Activated B cell treated with CpG ODN at 0.5 μM for 24 hours (primary cell): ENCODE measurements around the gene AOPEP. TPM values are rescaled to one million over a fixed set of nuclear protein-coding genes. Genes with fewer than 3 reads are reported as not detected.

ENCODE experiments used
- ATAC-seq: fragments of 200-7000 bp; cut with Tn5 transposase; one replicate; pipeline ENCODE4 v1.10.0; 2021; ENCODE audit warnings: low read depth, mild to moderate bottlenecking, moderate library complexity
- CTCF ChIA-PET: fragments of 350-600 bp; sonication (Branson Sonifier 250); formaldehyde crosslinking; loops from one replicate; lab custom pipeline; 2021; ENCODE audit warnings: antibody characterized with exemption; lab: Charles Lee
- POLR2A ChIA-PET: fragments of 350-600 bp; sonication (Branson Sonifier 250); formaldehyde crosslinking; loops from one replicate; lab custom pipeline; 2021; ENCODE audit warnings: antibody characterized with exemption; lab: Charles Lee
- DNase-seq: peaks from one replicate; pipeline ENCODE4 v3.0.0; 2022
- H3K27ac Mint-ChIP-seq: one replicate; pipeline ENCODE4 v1.8.0; 2020; ENCODE audit warnings: mixed read lengths
- H3K27me3 Mint-ChIP-seq: one replicate; pipeline ENCODE4 v1.8.0; 2021; ENCODE audit warnings: mixed read lengths
- H3K36me3 Mint-ChIP-seq: one replicate; pipeline ENCODE4 v1.8.0; 2021; ENCODE audit warnings: low read depth, mixed read lengths
- H3K4me1 Mint-ChIP-seq: one replicate; pipeline ENCODE4 v1.8.0; 2021; ENCODE audit warnings: mixed read lengths
- H3K4me3 Mint-ChIP-seq: one replicate; pipeline ENCODE4 v1.8.0; 2020; ENCODE audit warnings: mild to moderate bottlenecking, mixed read lengths
- H3K9me3 Mint-ChIP-seq: one replicate; pipeline ENCODE4 v1.8.0; 2020; ENCODE audit warnings: mixed read lengths
- CTCF ChIP-seq: fragments of 200-600 bp; IDR thresholded peaks from one replicate; pipeline ENCODE4 v1.8.0; 2022; ENCODE audit warnings: antibody characterized with exemption, mild to moderate bottlenecking
- intact Hi-C: fragments of 100-400 bp; cut with micrococcal nuclease; formaldehyde crosslinking; loops from one replicate; pipeline ENCODE4 v1.15.1; 2024
- total RNA-seq: library from RNA; stranded (reverse); gene quantifications from 2 replicates; pipeline ENCODE4 v1.2.3, GENCODE V29; 2022

Gene AOPEP
- total RNA-seq, 1 donor from 2014 or later, result 20.4 TPM

DNA sequence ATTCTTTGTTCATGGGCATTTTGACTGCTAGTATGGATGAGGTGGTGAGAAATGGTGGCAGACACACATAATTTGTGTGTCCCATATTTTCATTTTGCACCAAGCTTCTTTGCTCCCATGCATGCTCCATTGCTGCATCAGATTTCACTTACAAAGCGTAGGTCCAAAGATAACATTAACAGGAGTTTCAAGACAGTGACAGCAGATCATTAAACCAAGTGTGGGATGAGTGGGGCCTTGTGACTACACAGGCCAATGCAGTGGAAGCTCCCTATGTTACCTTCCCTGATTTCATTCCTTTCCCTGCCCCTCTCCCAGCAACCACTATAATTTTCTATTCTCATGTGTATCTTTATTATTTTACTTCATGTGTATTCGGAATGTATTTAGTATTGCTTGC lies 142.0 kb downstream of the AOPEP start:
- H3K9me3 Mint-ChIP-seq, result no peaks in the 10 kb centered on the region
- no peak overlapping the region for H3K4me3 Mint-ChIP-seq
- no peak overlapping the region for H3K27ac Mint-ChIP-seq
- intact Hi-C loops, result no loop called here
- DNase-seq (no peak), ATAC-seq (no peak)
- no peaks in the 10 kb centered on the region for H3K36me3 Mint-ChIP-seq
- no peak for TF ChIP-seq CTCF
- POLR2A ChIA-PET, result no interaction called here
- CTCF ChIA-PET, result no interaction called here
- no peaks in the 10 kb centered on the region for H3K27me3 Mint-ChIP-seq
- H3K4me1 Mint-ChIP-seq, result peaks cover 12% of the 10 kb centered on the region

DNA sequence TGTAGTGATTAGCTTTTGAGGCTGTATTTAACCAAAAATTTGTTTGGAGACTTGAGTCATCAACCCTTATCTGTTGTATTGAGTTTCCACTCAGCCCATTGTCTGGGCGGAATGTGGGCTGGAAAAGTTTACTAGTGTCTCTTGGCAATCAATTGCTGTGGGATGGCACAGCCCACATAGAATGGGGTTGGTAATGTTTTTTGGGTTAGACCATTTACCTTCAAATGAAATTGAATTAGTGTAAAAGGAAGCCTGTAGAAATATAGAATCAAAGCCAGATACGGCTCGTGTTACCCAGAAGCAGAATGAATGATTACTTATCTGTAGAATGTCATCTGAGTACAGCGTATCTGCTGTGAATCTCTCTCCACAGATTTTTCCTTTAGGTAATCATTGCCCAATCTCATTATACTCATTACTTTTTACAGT lies 142.9 kb downstream of the AOPEP start:
- Mint-ChIP-seq H3K36me3 (no peaks in the 10 kb centered on the region), H3K27me3 (no peaks in the 10 kb centered on the region), H3K9me3 (no peaks in the 10 kb centered on the region), H3K4me1 (peaks cover 6% of the 10 kb centered on the region), H3K27ac (no peak overlapping the region), H3K4me3 (no peak overlapping the region)
- no peak for ATAC-seq
- CTCF ChIA-PET, result no interaction called here
- no peak for TF ChIP-seq CTCF
- intact Hi-C loops, result no loop called here
- no peak for DNase-seq
- POLR2A ChIA-PET, result no interaction called here

- no peak overlapping the region for H3K4me3 Mint-ChIP-seq
- H3K27ac Mint-ChIP-seq, result no peak overlapping the region
- no peak for ATAC-seq
Observed at GRCh38 chr9:94870465-94870792, 143.9 kb downstream of the AOPEP start.

DNA sequence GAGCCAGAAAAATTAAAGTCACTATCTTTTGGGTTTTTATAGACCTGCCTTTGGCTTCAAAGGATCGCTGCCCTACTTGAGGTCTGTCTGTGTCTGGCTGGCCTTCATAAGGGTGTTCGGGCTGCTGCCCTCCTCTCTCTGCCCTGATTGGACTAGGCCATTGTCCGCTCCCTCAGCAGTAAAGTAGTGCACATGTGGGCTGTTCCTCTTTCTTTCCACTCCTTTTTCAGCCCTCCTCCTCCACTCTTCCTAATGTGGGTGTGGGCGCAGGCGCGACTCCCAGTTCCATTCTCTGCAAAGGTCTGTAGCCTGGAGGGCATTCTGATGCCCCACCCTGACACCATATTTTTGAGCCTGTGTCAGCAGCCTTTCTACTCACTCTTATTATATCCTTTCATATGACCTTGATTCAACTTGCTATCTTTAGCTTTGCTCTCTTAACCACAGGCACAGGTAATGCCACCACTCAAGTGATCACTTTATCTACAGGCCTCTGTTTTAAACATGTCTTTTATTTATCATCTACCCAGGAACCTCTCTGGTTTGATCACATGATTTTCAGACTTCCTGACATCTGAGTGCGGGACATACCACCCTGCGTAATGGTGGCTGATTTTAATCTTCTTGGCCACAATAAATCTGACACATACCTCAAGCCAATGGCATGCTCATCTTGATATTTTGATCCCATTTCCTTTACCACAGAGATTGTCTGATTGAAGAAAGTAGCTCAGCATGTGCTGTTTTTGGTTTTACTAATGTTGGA lies 144.5 kb downstream of the AOPEP start:
- TF ChIP-seq CTCF, result no peak
- Mint-ChIP-seq H3K27me3 (no peaks in the 10 kb centered on the region), H3K4me3 (no peak overlapping the region), H3K9me3 (no peaks in the 10 kb centered on the region), H3K4me1 (peaks cover 14% of the 10 kb centered on the region), H3K36me3 (no peaks in the 10 kb centered on the region), H3K27ac (no peak overlapping the region)
- DNase-seq, result no peak
- intact Hi-C loops, result no loop called here
- POLR2A ChIA-PET, result no interaction called here
- CTCF ChIA-PET, result no interaction called here
- ATAC-seq, result no peak

More at GRCh38 chr9:94870465-94870792, 143.9 kb downstream of the AOPEP start:
- Mint-ChIP-seq H3K27me3 (no peaks in the 10 kb centered on the region), H3K36me3 (no peaks in the 10 kb centered on the region), H3K4me1 (peaks cover 9% of the 10 kb centered on the region), H3K9me3 (no peaks in the 10 kb centered on the region)
- ChIA-PET POLR2A (interaction anchor here (0.7 kb wide), 1 partner anchor 105 kb away, joined by 7 read pairs; no protein-coding TSS in a partner anchor), CTCF (no interaction called here)
- no peak for TF ChIP-seq CTCF
- intact Hi-C loops, result no loop called here
- no peak for DNase-seq

DNA sequence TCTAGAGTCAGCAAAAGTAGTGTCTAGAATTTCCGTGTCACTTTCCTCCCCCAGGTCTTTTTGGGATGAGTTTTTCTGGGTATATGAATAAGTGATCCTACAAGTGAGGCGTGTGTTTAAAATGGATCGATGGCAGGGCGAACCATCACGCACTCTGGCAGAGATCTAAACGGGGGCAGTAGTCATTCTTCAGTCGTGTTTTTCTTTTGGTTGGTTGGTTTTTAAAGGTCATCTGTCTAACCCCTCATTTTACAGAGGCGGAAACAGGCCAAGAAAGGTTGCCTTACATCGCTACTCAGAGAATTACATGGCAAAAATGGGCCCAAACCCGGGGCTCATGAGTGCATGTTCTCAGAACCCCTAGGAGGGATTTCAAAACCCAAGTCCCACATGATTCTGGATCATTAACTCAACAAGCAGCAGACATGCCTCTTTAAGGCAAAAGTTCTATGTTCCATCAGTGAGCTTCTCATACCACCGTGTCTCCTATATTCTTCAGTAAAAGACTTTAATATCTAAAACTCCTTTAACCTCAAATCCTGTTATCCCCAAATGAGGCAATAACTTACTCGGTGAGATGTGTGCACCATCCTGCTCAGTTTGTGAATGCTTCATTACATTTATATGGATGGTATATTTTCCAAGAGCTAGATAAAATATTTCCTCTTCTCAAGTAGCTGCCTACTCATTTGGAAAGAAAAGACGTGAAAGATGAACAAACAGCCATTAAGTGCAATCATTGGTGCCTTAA lies 145.8 kb downstream of the AOPEP start:
- Mint-ChIP-seq H3K36me3 (no peaks in the 10 kb centered on the region), H3K9me3 (no peaks in the 10 kb centered on the region), H3K27ac (no peak overlapping the region), H3K4me3 (no peak overlapping the region), H3K27me3 (no peaks in the 10 kb centered on the region), H3K4me1 (peaks cover 14% of the 10 kb centered on the region)
- intact Hi-C loops, result no loop called here
- POLR2A ChIA-PET, result no interaction called here
- no peak for TF ChIP-seq CTCF
- ATAC-seq (no peak), DNase-seq (no peak)
- CTCF ChIA-PET, result no interaction called here
